ENCODE measurements around the gene IL1RAPL1.

DNA sequence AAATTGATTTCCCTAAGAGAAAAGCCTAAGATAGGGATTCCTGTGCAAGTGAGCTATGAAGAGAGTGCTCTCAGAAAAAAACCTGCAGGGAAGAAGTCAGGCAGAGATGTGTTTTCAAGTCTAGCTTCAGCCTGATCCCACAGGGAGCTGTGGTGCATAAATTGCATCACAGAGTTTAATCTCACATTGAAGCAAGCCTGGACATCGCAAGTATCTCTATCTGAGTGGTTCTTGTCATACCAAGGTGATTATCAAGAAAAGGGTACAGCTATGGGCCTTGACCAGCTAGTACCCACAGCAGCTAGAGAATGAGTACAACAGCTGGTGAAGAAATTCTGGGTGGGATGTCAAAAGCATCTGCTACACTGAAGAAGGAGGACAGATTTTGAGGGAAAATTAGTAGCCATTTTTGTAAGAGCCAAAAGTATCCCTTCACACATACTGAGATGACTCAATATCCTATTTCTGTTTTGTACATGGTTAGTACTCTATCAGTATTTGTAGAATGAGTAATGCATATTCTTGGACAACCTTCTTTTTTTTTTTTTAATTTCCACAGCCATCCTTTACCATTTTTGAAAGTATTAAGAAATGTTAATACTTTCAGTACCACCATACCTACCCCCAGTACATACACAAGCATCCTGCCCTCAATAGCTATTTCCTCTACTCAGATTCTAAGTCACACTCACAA lies 708.9 kb downstream of the IL1RAPL1 start:
- TF ChIP-seq, protein P1, sequence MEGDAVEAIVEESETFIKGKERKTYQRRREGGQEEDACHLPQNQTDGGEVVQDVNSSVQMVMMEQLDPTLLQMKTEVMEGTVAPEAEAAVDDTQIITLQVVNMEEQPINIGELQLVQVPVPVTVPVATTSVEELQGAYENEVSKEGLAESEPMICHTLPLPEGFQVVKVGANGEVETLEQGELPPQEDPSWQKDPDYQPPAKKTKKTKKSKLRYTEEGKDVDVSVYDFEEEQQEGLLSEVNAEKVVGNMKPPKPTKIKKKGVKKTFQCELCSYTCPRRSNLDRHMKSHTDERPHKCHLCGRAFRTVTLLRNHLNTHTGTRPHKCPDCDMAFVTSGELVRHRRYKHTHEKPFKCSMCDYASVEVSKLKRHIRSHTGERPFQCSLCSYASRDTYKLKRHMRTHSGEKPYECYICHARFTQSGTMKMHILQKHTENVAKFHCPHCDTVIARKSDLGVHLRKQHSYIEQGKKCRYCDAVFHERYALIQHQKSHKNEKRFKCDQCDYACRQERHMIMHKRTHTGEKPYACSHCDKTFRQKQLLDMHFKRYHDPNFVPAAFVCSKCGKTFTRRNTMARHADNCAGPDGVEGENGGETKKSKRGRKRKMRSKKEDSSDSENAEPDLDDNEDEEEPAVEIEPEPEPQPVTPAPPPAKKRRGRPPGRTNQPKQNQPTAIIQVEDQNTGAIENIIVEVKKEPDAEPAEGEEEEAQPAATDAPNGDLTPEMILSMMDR (IDR thresholded peaks at IDR 0.05) = no peak
- TF ChIP-seq POLR2A (IDR thresholded peaks at IDR 0.05) = no peak
- no peak for TF ChIP-seq EP300 (IDR thresholded peaks at IDR 0.05)

Data from tibial nerve (tissue), 4 donors.